Neural cell (in vitro differentiated cells): ENCODE data around the gene WFS1. TPM values are rescaled to one million over a fixed set of nuclear protein-coding genes. Genes with fewer than 3 reads are reported as not detected.

Experiments used
- H2AFZ ChIP-seq: fragments of 200-600, 300-800 bp; sonication (generic), shearing (Covaris generic); 2 replicates; pipeline ENCODE4 v1.6.0; 2014; ENCODE audit warnings: low read depth, mild to moderate bottlenecking, antibody characterized with exemption, low read length, moderate library complexity
- H3F3A ChIP-seq: fragments of 200-600 bp; shearing (Covaris generic); 2 replicates; pipeline ENCODE4 v1.6.1; 2016; ENCODE audit warnings: mild to moderate bottlenecking, moderate library complexity, mixed read lengths, antibody characterized with exemption, low read length; ENCODE audit not compliant: insufficient read depth, poor library complexity, severe bottlenecking
- H3K27ac ChIP-seq: fragments of 200-600, 300-800 bp; sonication (generic), shearing (Covaris generic); 2 replicates; pipeline ENCODE4 v1.5.1; 2014; ENCODE audit warnings: mild to moderate bottlenecking, low read length, moderate library complexity
- H3K27me3 ChIP-seq: fragments of 300-800, 200-600 bp; sonication (generic), shearing (Covaris generic); 2 replicates; pipeline ENCODE4 v1.6.0; 2014; ENCODE audit warnings: mild to moderate bottlenecking, low read depth, low read length, moderate library complexity; ENCODE audit not compliant: insufficient read depth
- H3K36me3 ChIP-seq: fragments of 300-800, 200-600 bp; sonication (generic), shearing (Covaris generic); 2 replicates; pipeline ENCODE4 v1.5.1; 2014; ENCODE audit warnings: mild to moderate bottlenecking, antibody characterized with exemption, low read length, moderate library complexity; ENCODE audit not compliant: insufficient read depth
- H3K4me2 ChIP-seq: fragments of 300-800, 200-600 bp; sonication (generic), shearing (Covaris generic); 2 replicates; pipeline ENCODE4 v1.6.0; 2014; ENCODE audit warnings: mild to moderate bottlenecking, low read length
- H3K4me3 ChIP-seq: fragments of 300-800, 200-600 bp; sonication (generic), shearing (Covaris generic); 2 replicates; pipeline ENCODE4 v1.5.1; 2014; ENCODE audit warnings: mild to moderate bottlenecking, low read length, moderate library complexity
- H3K79me2 ChIP-seq: fragments of 200-600 bp; shearing (Covaris generic); replicated peaks from 2 replicates; pipeline ENCODE4 v1.6.0; 2014; ENCODE audit warnings: mild to moderate bottlenecking, low read length, moderate library complexity; ENCODE audit not compliant: insufficient read depth
- H3K9ac ChIP-seq: fragments of 300-800, 200-600 bp; sonication (generic), shearing (Covaris generic); 2 replicates; pipeline ENCODE4 v1.6.1; 2016; ENCODE audit warnings: mild to moderate bottlenecking, low read length, mixed read lengths
- H3K9me2 ChIP-seq: fragments of 200-600 bp; shearing (Covaris generic); 2 replicates; pipeline ENCODE4 v1.6.1; 2016; ENCODE audit warnings: mild to moderate bottlenecking, low read length, mixed read lengths; ENCODE audit not compliant: insufficient read depth
- H3K9me3 ChIP-seq: fragments of 200-600, 300-800 bp; sonication (generic), shearing (Covaris generic); 2 replicates; pipeline ENCODE4 v1.6.1; 2016; ENCODE audit warnings: mild to moderate bottlenecking, mixed run types, low read length, moderate library complexity, mixed read lengths
- H4K20me1 ChIP-seq: fragments of 200-600 bp; shearing (Covaris generic); 2 replicates; pipeline ENCODE4 v1.6.1; 2016; ENCODE audit warnings: mild to moderate bottlenecking, mixed run types; ENCODE audit not compliant: insufficient read depth
- EP300 ChIP-seq: fragments of 450-650 bp; conservative IDR thresholded peaks from 2 replicates; pipeline ENCODE4 v1.6.1; 2014; ENCODE audit warnings: antibody characterized with exemption, mild to moderate bottlenecking, moderate library complexity; ENCODE audit not compliant: poor library complexity, severe bottlenecking
- EZH2 ChIP-seq: fragments of 200-600, 300-800 bp; shearing (Covaris generic), sonication (generic); IDR thresholded peaks from 2 replicates; pipeline ENCODE4 v1.6.1; 2014; ENCODE audit warnings: antibody characterized with exemption, low read length, borderline replicate concordance, mild to moderate bottlenecking; ENCODE audit not compliant: insufficient read depth, poor library complexity, severe bottlenecking
- MXI1 ChIP-seq: fragments of 450-650 bp; conservative IDR thresholded peaks from 2 replicates; pipeline ENCODE4 v1.6.1; 2014; ENCODE audit warnings: antibody characterized with exemption, mild to moderate bottlenecking; ENCODE audit not compliant: poor library complexity, severe bottlenecking
- POLR2AphosphoS5 ChIP-seq: IDR thresholded peaks from 2 replicates; pipeline ENCODE4 v1.6.1; 2012
- RAD21 ChIP-seq: fragments of 450-650 bp; conservative IDR thresholded peaks from 2 replicates; pipeline ENCODE4 v1.6.1; 2014; ENCODE audit warnings: antibody characterized with exemption, mild to moderate bottlenecking, moderate library complexity
- SMC3 ChIP-seq: fragments of 450-650 bp; conservative IDR thresholded peaks from 2 replicates; pipeline ENCODE4 v1.6.1; 2014; ENCODE audit warnings: antibody characterized with exemption, mild to moderate bottlenecking, moderate library complexity; ENCODE audit not compliant: poor library complexity
- TAF1 ChIP-seq: IDR thresholded peaks from 2 replicates; pipeline ENCODE4 v1.6.1; 2012; ENCODE audit warnings: low read depth
- polyA plus RNA-seq: library from polyadenylated mRNA; depleted of rRNA; stranded (reverse); fragments of >200 nt; gene quantifications from 2 replicates; pipeline ENCODE4 v1.2.3, GENCODE V29; 2014
- TF ChIP-seq, protein P1 (sequence below): IDR thresholded peaks from 2 replicates; pipeline ENCODE4 v1.6.1; 2012; ENCODE audit warnings: borderline replicate concordance
- TF ChIP-seq, protein P2 (sequence below): fragments of 450-650 bp; IDR thresholded peaks from 2 replicates; pipeline ENCODE4 v1.5.1; 2014; ENCODE audit warnings: antibody characterized with exemption, mild to moderate bottlenecking, moderate library complexity; ENCODE audit not compliant: poor library complexity, severe bottlenecking

WFS1 gene
- polyA plus RNA-seq, 1 donor from 2014 or later = 4.5 TPM

DNA sequence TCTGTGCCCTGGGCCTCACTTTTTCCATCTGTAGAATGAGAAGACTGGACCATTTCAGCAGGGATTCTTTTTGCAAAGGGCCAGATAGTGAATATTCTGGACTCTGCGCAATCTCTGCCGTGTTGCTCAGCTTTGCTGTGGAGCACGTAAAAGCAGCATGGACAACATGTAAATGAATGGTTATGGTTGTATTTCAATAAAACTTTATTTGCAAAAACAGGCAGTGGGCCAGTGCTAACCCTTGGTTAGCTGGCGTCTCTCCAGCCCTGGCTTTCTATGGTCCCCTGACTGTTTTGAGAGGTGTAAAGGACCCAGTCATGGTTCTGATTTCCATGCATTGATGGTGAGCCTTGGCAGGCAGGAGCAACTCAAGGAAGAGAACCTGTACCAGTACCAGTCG is 18.7 kb downstream of the WFS1 start:
- H3K4me3 ChIP-seq = no peak overlapping the region
- H3F3A ChIP-seq = no peaks in the 10 kb centered on the region
- H3K9me2 ChIP-seq = no peaks in the 10 kb centered on the region
- H2AFZ ChIP-seq = no peak overlapping the region
- no peaks in the 10 kb centered on the region for H3K79me2 ChIP-seq
- H3K9ac ChIP-seq = no peak overlapping the region
- no peak overlapping the region for H3K4me2 ChIP-seq
- no peaks in the 10 kb centered on the region for H3K36me3 ChIP-seq
- no peaks in the 10 kb centered on the region for H4K20me1 ChIP-seq
- no peaks in the 10 kb centered on the region for H3K27me3 ChIP-seq
- TF ChIP-seq, protein P1, sequence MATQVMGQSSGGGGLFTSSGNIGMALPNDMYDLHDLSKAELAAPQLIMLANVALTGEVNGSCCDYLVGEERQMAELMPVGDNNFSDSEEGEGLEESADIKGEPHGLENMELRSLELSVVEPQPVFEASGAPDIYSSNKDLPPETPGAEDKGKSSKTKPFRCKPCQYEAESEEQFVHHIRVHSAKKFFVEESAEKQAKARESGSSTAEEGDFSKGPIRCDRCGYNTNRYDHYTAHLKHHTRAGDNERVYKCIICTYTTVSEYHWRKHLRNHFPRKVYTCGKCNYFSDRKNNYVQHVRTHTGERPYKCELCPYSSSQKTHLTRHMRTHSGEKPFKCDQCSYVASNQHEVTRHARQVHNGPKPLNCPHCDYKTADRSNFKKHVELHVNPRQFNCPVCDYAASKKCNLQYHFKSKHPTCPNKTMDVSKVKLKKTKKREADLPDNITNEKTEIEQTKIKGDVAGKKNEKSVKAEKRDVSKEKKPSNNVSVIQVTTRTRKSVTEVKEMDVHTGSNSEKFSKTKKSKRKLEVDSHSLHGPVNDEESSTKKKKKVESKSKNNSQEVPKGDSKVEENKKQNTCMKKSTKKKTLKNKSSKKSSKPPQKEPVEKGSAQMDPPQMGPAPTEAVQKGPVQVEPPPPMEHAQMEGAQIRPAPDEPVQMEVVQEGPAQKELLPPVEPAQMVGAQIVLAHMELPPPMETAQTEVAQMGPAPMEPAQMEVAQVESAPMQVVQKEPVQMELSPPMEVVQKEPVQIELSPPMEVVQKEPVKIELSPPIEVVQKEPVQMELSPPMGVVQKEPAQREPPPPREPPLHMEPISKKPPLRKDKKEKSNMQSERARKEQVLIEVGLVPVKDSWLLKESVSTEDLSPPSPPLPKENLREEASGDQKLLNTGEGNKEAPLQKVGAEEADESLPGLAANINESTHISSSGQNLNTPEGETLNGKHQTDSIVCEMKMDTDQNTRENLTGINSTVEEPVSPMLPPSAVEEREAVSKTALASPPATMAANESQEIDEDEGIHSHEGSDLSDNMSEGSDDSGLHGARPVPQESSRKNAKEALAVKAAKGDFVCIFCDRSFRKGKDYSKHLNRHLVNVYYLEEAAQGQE = no peak
- no peak for TF ChIP-seq RAD21
- TF ChIP-seq POLR2AphosphoS5 = no peak
- TF ChIP-seq MXI1 = no peak
- TF ChIP-seq TAF1 = no peak
- TF ChIP-seq EZH2 = no peak
- TF ChIP-seq, protein P2, sequence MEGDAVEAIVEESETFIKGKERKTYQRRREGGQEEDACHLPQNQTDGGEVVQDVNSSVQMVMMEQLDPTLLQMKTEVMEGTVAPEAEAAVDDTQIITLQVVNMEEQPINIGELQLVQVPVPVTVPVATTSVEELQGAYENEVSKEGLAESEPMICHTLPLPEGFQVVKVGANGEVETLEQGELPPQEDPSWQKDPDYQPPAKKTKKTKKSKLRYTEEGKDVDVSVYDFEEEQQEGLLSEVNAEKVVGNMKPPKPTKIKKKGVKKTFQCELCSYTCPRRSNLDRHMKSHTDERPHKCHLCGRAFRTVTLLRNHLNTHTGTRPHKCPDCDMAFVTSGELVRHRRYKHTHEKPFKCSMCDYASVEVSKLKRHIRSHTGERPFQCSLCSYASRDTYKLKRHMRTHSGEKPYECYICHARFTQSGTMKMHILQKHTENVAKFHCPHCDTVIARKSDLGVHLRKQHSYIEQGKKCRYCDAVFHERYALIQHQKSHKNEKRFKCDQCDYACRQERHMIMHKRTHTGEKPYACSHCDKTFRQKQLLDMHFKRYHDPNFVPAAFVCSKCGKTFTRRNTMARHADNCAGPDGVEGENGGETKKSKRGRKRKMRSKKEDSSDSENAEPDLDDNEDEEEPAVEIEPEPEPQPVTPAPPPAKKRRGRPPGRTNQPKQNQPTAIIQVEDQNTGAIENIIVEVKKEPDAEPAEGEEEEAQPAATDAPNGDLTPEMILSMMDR = no peak
- TF ChIP-seq EP300 = no peak
- TF ChIP-seq SMC3 = no peak
- no peak overlapping the region for H3K27ac ChIP-seq
- no peaks in the 10 kb centered on the region for H3K9me3 ChIP-seq

DNA sequence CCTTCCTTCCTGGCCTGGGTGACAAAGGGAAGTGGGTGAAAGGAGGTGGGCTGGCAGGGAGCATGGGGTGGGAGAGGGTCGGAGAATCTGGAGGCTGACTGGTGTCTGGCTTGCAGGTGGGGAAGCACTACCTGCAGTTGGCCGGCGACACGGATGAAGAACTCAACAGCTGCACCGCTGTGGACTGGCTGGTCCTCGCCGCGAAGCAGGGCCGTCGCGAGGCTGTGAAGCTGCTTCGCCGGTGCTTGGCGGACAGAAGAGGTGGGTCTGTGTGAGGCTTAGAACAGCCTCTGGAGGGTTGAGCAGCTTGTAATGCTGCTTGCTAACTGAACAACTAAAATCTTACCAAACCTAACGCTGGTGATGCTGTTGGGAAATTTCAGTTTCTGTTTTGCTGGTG is 19.2 kb downstream of the WFS1 start:
- no peaks in the 10 kb centered on the region for H3K27me3 ChIP-seq
- no peak overlapping the region for H3K27ac ChIP-seq
- no peaks in the 10 kb centered on the region for H3F3A ChIP-seq
- no peaks in the 10 kb centered on the region for H4K20me1 ChIP-seq
- H3K4me2 ChIP-seq = no peak overlapping the region
- H3K9me2 ChIP-seq = no peaks in the 10 kb centered on the region
- TF ChIP-seq RAD21 (no peak), SMC3 (no peak), POLR2AphosphoS5 (no peak), MXI1 (no peak), TAF1 (no peak), EP300 (no peak)
- TF ChIP-seq, protein P1 = no peak
- TF ChIP-seq, protein P2 = no peak
- no peak overlapping the region for H3K9ac ChIP-seq
- H3K9me3 ChIP-seq = no peaks in the 10 kb centered on the region
- H3K36me3 ChIP-seq = no peaks in the 10 kb centered on the region
- H2AFZ ChIP-seq = no peak overlapping the region
- no peak overlapping the region for H3K4me3 ChIP-seq
- no peaks in the 10 kb centered on the region for H3K79me2 ChIP-seq
